ENCODE measurements around the gene PTPMT1.
A peak's percentile ranks its signal among the peaks of the same experiment; 100 is the strongest.
"Not testable (repeated sequence)": the region's sequence is repeated elsewhere in the genome, so short reads cannot be mapped to it uniquely, and the experiment has no call there.

Gene PTPMT1

GRCh38 chr11:47565340-47566148, at the start of gene PTPMT1:
Gene PTPMT1 (plus strand): TSS chr11:47565599. CDS start chr11:47565623, 24 bp downstream.
- H3K4me1 Mint-ChIP-seq: peaks cover 31% of the 10 kb centered on the region
- DNase-seq (peak; percentile 77), ATAC-seq (peak; percentile 88)
- peak within 1 kb of the TSS; percentile 85 for H3K4me3 Mint-ChIP-seq
- peak within 1 kb of the TSS; percentile 84 for H3K27ac Mint-ChIP-seq
- peaks cover 14% of the 10 kb centered on the region for H3K36me3 Mint-ChIP-seq (ENCODE audit: low read depth)
- no peaks in the 10 kb centered on the region for H3K27me3 Mint-ChIP-seq
- H3K9me3 Mint-ChIP-seq: no peaks in the 10 kb centered on the region

GRCh38 chr11:47516155-47516554, 49.2 kb upstream of the PTPMT1 start:
- H3K4me1 Mint-ChIP-seq: peaks cover 83% of the 10 kb centered on the region
- no peaks in the 10 kb centered on the region for H3K27me3 Mint-ChIP-seq
- no peak for ATAC-seq
- DNase-seq: no peak
- peaks cover 9% of the 10 kb centered on the region for H3K36me3 Mint-ChIP-seq (ENCODE audit: low read depth)
- peak overlapping the region; percentile 52 for H3K27ac Mint-ChIP-seq
- H3K4me3 Mint-ChIP-seq: no peak overlapping the region
- H3K9me3 Mint-ChIP-seq: no peaks in the 10 kb centered on the region

GRCh38 chr11:47516984-47517853, 48.2 kb upstream of the PTPMT1 start:
- ATAC-seq (no peak), DNase-seq (no peak)
- Mint-ChIP-seq H3K36me3 (ENCODE audit: low read depth) (peaks cover 9% of the 10 kb centered on the region), H3K27ac (no peak overlapping the region), H3K9me3 (no peaks in the 10 kb centered on the region), H3K27me3 (no peaks in the 10 kb centered on the region), H3K4me3 (no peak overlapping the region), H3K4me1 (peaks cover 81% of the 10 kb centered on the region)

- Mint-ChIP-seq H3K9me3 (no peaks in the 10 kb centered on the region), H3K4me1 (peaks cover 79% of the 10 kb centered on the region), H3K36me3 (ENCODE audit: low read depth) (peaks cover 9% of the 10 kb centered on the region), H3K27me3 (no peaks in the 10 kb centered on the region), H3K4me3 (no peak overlapping the region), H3K27ac (peak overlapping the region; percentile 47)
- ATAC-seq (no peak), DNase-seq (no peak)
These were observed 47.0 kb upstream of the PTPMT1 start for GRCh38 chr11:47518212-47518964.

- Mint-ChIP-seq H3K4me1 (peaks cover 74% of the 10 kb centered on the region), H3K9me3 (no peaks in the 10 kb centered on the region), H3K4me3 (peak overlapping the region; percentile 32), H3K27ac (peak overlapping the region; percentile 63), H3K27me3 (no peaks in the 10 kb centered on the region), H3K36me3 (ENCODE audit: low read depth) (peaks cover 18% of the 10 kb centered on the region)
- ATAC-seq (peak; percentile 68), DNase-seq (no peak)
These were observed 41.7 kb upstream of the PTPMT1 start for GRCh38 chr11:47523490-47524225.

- Mint-ChIP-seq H3K27me3 (no peaks in the 10 kb centered on the region), H3K27ac (peak overlapping the region; percentile 63), H3K4me1 (peaks cover 68% of the 10 kb centered on the region), H3K36me3 (ENCODE audit: low read depth) (peaks cover 18% of the 10 kb centered on the region), H3K4me3 (peak overlapping the region; percentile 6), H3K9me3 (no peaks in the 10 kb centered on the region)
- DNase-seq: no peak
- ATAC-seq: peak; percentile 37
These were observed 41.0 kb upstream of the PTPMT1 start for GRCh38 chr11:47524291-47524874.

GRCh38 chr11:47526032-47526431, 39.4 kb upstream of the PTPMT1 start:
- H3K4me1 Mint-ChIP-seq: peaks cover 64% of the 10 kb centered on the region
- H3K36me3 Mint-ChIP-seq (ENCODE audit: low read depth): peaks cover 12% of the 10 kb centered on the region
- H3K4me3 Mint-ChIP-seq: not testable (repeated sequence)

GRCh38 chr11:47527186-47527585, 38.2 kb upstream of the PTPMT1 start:
- DNase-seq: no peak
- H3K27ac Mint-ChIP-seq: no peak overlapping the region
- peaks cover 13% of the 10 kb centered on the region for H3K36me3 Mint-ChIP-seq (ENCODE audit: low read depth)
- no peak overlapping the region for H3K4me3 Mint-ChIP-seq
- H3K9me3 Mint-ChIP-seq: no peaks in the 10 kb centered on the region
- no peak for ATAC-seq
- H3K27me3 Mint-ChIP-seq: no peaks in the 10 kb centered on the region
- H3K4me1 Mint-ChIP-seq: peaks cover 63% of the 10 kb centered on the region

More at GRCh38 chr11:47526032-47526431, 39.4 kb upstream of the PTPMT1 start:
- not testable (repeated sequence) for DNase-seq, H3K9me3 Mint-ChIP-seq, H3K27me3 Mint-ChIP-seq, ATAC-seq
- peak overlapping the region; percentile 65 for H3K27ac Mint-ChIP-seq

- no peaks in the 10 kb centered on the region for H3K27me3 Mint-ChIP-seq
- H3K4me1 Mint-ChIP-seq: peaks cover 60% of the 10 kb centered on the region
- ATAC-seq: no peak
- H3K36me3 Mint-ChIP-seq (ENCODE audit: low read depth): peaks cover 18% of the 10 kb centered on the region
- no peak overlapping the region for H3K27ac Mint-ChIP-seq
- H3K4me3 Mint-ChIP-seq: no peak overlapping the region
- DNase-seq: no peak
- H3K9me3 Mint-ChIP-seq: no peaks in the 10 kb centered on the region
These were observed 35.4 kb upstream of the PTPMT1 start for GRCh38 chr11:47529951-47530350.

GRCh38 chr11:47530721-47531120, 34.7 kb upstream of the PTPMT1 start:
- not testable (repeated sequence) for H3K27ac Mint-ChIP-seq, ATAC-seq, DNase-seq, H3K4me3 Mint-ChIP-seq, H3K27me3 Mint-ChIP-seq, H3K9me3 Mint-ChIP-seq
- peaks cover 20% of the 10 kb centered on the region for H3K36me3 Mint-ChIP-seq (ENCODE audit: low read depth)
- H3K4me1 Mint-ChIP-seq: peaks cover 56% of the 10 kb centered on the region

- H3K9me3 Mint-ChIP-seq: no peaks in the 10 kb centered on the region
- H3K27me3 Mint-ChIP-seq: no peaks in the 10 kb centered on the region
- no peak overlapping the region for H3K27ac Mint-ChIP-seq
- peaks cover 47% of the 10 kb centered on the region for H3K4me1 Mint-ChIP-seq
- H3K36me3 Mint-ChIP-seq (ENCODE audit: low read depth): peaks cover 16% of the 10 kb centered on the region
- ATAC-seq (no peak), DNase-seq (no peak)
- H3K4me3 Mint-ChIP-seq: no peak overlapping the region
These were observed 33.7 kb upstream of the PTPMT1 start for GRCh38 chr11:47531666-47532065.

GRCh38 chr11:47532597-47533213, 32.7 kb upstream of the PTPMT1 start:
- ATAC-seq: no peak
- peak overlapping the region; percentile 15 for H3K27ac Mint-ChIP-seq
- peaks cover 16% of the 10 kb centered on the region for H3K36me3 Mint-ChIP-seq (ENCODE audit: low read depth)

GRCh38 chr11:47533690-47534151, 31.7 kb upstream of the PTPMT1 start:
- Mint-ChIP-seq H3K27ac (no peak overlapping the region), H3K36me3 (ENCODE audit: low read depth) (peaks cover 14% of the 10 kb centered on the region), H3K27me3 (no peaks in the 10 kb centered on the region), H3K9me3 (no peaks in the 10 kb centered on the region), H3K4me3 (no peak overlapping the region), H3K4me1 (peaks cover 46% of the 10 kb centered on the region)
- DNase-seq: no peak
- ATAC-seq: no peak

More at GRCh38 chr11:47532597-47533213, 32.7 kb upstream of the PTPMT1 start:
- DNase-seq: no peak
- Mint-ChIP-seq H3K4me1 (peaks cover 46% of the 10 kb centered on the region), H3K27me3 (no peaks in the 10 kb centered on the region), H3K4me3 (no peak overlapping the region), H3K9me3 (no peaks in the 10 kb centered on the region)
